Stomach (tissue), 9 donors: ENCODE data around the gene TOX3. TPM values are rescaled to one million over a fixed set of nuclear protein-coding genes. Genes with fewer than 3 reads are reported as not detected.

Source experiments
- DNase-seq, 2 donors: peaks; one replicate each; pipeline versions ENCODE4 v3.0.0 to v3.0.0-alpha.2; 2013 to 2019
- H3K27ac ChIP-seq, 5 donors: fragments of 200-600 bp in 4 of 5; sonication (generic) in 4 of 5; one replicate each; pipeline ENCODE4 v1.5.1; 2013 to 2019; ENCODE audit warnings: mild to moderate bottlenecking in 1 of 5, moderate library complexity in 1 of 5
- H3K27me3 ChIP-seq, 3 donors: fragments of 200-600 bp; sonication (generic); one replicate each; pipeline ENCODE4 v1.5.1; 2017 to 2019; ENCODE audit warnings: mixed run types in 1 of 3
- H3K36me3 ChIP-seq, 4 donors: fragments of 200-600 bp; sonication (generic); 1 replicate in 3 of 4; 2 replicates in 1 of 4; pipeline ENCODE4 v1.5.1; 2016 to 2019
- H3K4me1 ChIP-seq, 4 donors: fragments of 200-600 bp; sonication (generic); one replicate each; pipeline ENCODE4 v1.5.1; 2016 to 2019
- H3K4me3 ChIP-seq, 4 donors: fragments of 200-600 bp; sonication (generic) in 3 of 4; one replicate each; pipeline ENCODE4 v1.5.1; 2016 to 2019; ENCODE audit warnings: mild to moderate bottlenecking in 1 of 4
- H3K9me3 ChIP-seq, 4 donors: fragments of 200-600 bp; sonication (generic); one replicate each; pipeline ENCODE4 v1.5.1; 2016 to 2019
- CTCF ChIP-seq, 7 experiments: fragments of 450-650 bp in 4 of 7; fragments of 200-600 bp in 3 of 7; sonication (generic) in 3 of 7; IDR thresholded peaks; one replicate each; pipeline ENCODE4 v1.5.1; 2016 to 2019; ENCODE audit warnings: antibody characterized with exemption in 7 of 7, control low read depth in 2 of 7, mild to moderate bottlenecking in 1 of 7
- EP300 ChIP-seq: sonication (generic); formaldehyde crosslinking; IDR thresholded peaks from one replicate; pipeline ENCODE4 v1.6.1; 2017; ENCODE audit warnings: antibody characterized with exemption
- POLR2A ChIP-seq, 4 donors: fragments of 450-650 bp; IDR thresholded peaks; one replicate each; pipeline ENCODE4 v1.6.1; 2016; ENCODE audit warnings: antibody characterized with exemption in 4 of 4, control low read depth in 2 of 4, mild to moderate bottlenecking in 1 of 4, moderate library complexity in 1 of 4
- POLR2AphosphoS5 ChIP-seq, 3 donors: sonication (generic); formaldehyde crosslinking; IDR thresholded peaks; one replicate each; pipeline ENCODE4 v1.6.1; 2016; ENCODE audit warnings: antibody characterized with exemption in 3 of 3
- WGBS, 5 donors: extraction: QIAGEN DNeasy Blood & Tissue Kit in 3 of 5; methylation state at CpG; one replicate each; pipeline versions ENCODE4 v1.1.5 to v1.1.7; 2013 to 2018; 5-methylcytosine and 5-hydroxymethylcytosine counted together
- intact Hi-C: fragments of 100-400 bp; cut with DNase I; formaldehyde crosslinking; loops from one replicate; pipeline ENCODE4 v1.15.1; 2023; ENCODE audit warnings: low total_unique reads
- polyA plus RNA-seq, 3 donors: library from polyadenylated mRNA; stranded (reverse); fragments of 200-250 nt; gene quantifications; one replicate each; pipeline ENCODE4 v1.2.3, GENCODE V29; 2013
- total RNA-seq, 5 donors: library from RNA; depleted of rRNA; stranded (reverse); fragments of >200 nt; gene quantifications; one replicate each; pipeline versions ENCODE4 v1.1.0 to v1.2.3, GENCODE V29; 2014 to 2016
- donor health status: healthy with polysubstance abuse.
- donor health status: Bipolar disorder and iron deficiency.
- donor health status: healthy.

TOX3 gene
- total and polyA plus RNA-seq, 8 donors = 6.4 to 169 (median 11.1) TPM

GRCh38 chr16:52544703-52545102 is 2.2 kb downstream of the TOX3 start:
- no peaks in the 10 kb centered on the region for H3K9me3 ChIP-seq
- H3K4me3 ChIP-seq = peak overlapping the region; percentile 68 to 76 (median 74)
- intact Hi-C loops = no loop called here
- no peaks in the 10 kb centered on the region for H3K36me3 ChIP-seq
- DNase-seq = no peak
- H3K27me3 ChIP-seq = peaks cover 0 to 31% (median 12%) of the 10 kb centered on the region in 3 donors
- WGBS, 5 donors = 13 to 25% (median 20%) methylated on average over 2 of the region's 2 CpGs
- H3K27ac ChIP-seq = peak overlapping the region in 4 of 5 donors; percentile 88 to 94 (median 92)
- TF ChIP-seq POLR2A (IDR thresholded peaks at IDR 0.05) (no peak), CTCF (IDR thresholded peaks at IDR 0.05) (no peak), EP300 (no peak)
- peaks cover 10 to 61% (median 34%) of the 10 kb centered on the region in 4 donors for H3K4me1 ChIP-seq

DNA sequence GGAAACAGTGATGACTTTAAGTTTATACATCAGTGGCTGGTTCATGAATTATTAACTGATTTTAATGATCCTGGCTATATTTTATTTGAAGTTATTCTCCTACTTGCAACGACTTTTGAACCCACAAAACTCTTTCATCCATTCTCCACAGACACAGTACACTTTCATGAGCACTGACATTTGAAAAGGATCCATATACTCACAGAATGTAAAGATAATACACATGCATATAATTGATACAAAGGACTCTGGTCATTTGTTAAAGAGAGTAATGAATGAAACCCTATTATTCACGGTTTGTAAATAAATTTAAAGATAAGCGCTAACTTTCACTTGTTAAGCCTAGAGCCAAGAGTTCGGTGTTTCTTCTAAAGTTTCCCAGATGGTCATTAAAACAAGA is 3.3 kb downstream of the TOX3 start:
- Histone ChIP-seq H3K4me3 (peak overlapping the region in 3 of 4 donors; percentile 68 to 76 (median 76)), H3K36me3 (no peaks in the 10 kb centered on the region), H3K27me3 (peaks cover 0 to 31% (median 12%) of the 10 kb centered on the region in 3 donors), H3K9me3 (no peaks in the 10 kb centered on the region), H3K27ac (peak overlapping the region in 2 of 5 donors; percentile 91 to 94), H3K4me1 (peaks cover 5 to 59% (median 36%) of the 10 kb centered on the region in 4 donors)
- intact Hi-C loops = no loop called here
- TF ChIP-seq CTCF (IDR thresholded peaks at IDR 0.05) (no peak), EP300 (no peak), POLR2A (IDR thresholded peaks at IDR 0.05) (no peak), POLR2AphosphoS5 (IDR thresholded peaks at IDR 0.05) (no peak)
- no peak for DNase-seq
- 23 to 42% (median 34%) methylated on average over 4 of the region's 4 CpGs for WGBS, 5 donors

DNA sequence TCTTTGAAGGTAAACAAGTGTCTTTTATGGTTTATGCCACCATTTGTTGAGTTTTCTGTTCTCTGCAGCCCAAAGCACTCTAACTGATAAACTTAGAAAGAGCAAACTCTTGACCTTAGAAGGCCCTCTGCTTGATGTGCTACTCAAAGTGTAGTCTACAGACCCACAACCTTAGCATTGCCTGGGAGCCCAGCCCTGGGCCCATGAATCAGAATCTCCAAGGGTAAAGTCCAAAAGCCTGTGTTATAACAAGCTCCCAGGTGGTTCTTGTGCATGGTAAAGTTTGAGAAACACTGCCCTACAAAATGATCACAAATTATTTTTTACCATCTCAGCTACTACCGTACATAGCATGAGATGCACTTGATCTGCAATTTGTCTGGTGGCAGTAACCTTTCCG is 6.0 kb downstream of the TOX3 start:
- Histone ChIP-seq H3K9me3 (no peaks in the 10 kb centered on the region), H3K4me3 (no peak overlapping the region), H3K27ac (no peak overlapping the region), H3K4me1 (peaks cover 8 to 49% (median 32%) of the 10 kb centered on the region in 4 donors), H3K36me3 (no peaks in the 10 kb centered on the region), H3K27me3 (peaks cover 0 to 13% (median 6%) of the 10 kb centered on the region in 3 donors)
- DNase-seq = no peak
- no peak for TF ChIP-seq POLR2AphosphoS5 (IDR thresholded peaks at IDR 0.05)
- no peak for TF ChIP-seq CTCF (IDR thresholded peaks at IDR 0.05)
- WGBS, 5 donors = 76 to 92% (median 89%) methylated on average over 2 of the region's 2 CpGs
- intact Hi-C loops = no loop called here

DNA sequence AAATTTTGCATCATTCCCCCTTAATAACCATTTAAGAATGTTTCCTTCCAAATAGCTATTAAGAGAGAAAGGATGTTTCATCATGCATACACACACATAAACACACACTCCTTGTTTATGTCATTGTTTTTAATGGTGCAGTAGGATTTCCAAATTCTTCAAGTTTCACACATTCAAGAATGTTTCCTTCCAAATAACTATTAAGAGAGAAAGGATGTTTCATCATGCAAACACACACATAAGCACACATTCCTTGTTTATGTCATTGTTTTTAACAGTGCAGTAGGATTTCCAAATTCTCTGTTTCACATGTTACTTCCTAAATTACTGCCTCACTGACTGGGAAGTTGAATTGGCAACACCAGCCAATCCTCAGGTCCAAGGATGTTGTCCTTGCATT is 7.8 kb downstream of the TOX3 start:
- TF ChIP-seq POLR2AphosphoS5 (IDR thresholded peaks at IDR 0.05) (no peak), CTCF (IDR thresholded peaks at IDR 0.05) (no peak), POLR2A (IDR thresholded peaks at IDR 0.05) (no peak), EP300 (no peak)
- Histone ChIP-seq H3K36me3 (no peaks in the 10 kb centered on the region), H3K9me3 (no peaks in the 10 kb centered on the region), H3K4me3 (no peak overlapping the region), H3K27ac (no peak overlapping the region), H3K27me3 (no peaks in the 10 kb centered on the region), H3K4me1 (peaks cover 8 to 44% (median 24%) of the 10 kb centered on the region in 4 donors)
- intact Hi-C loops = no loop called here
- no peak for DNase-seq
